ENCODE data around the gene CACNA2D4.

CACNA2D4 gene

GRCh38 chr12:1885599-1886245 lies 32.7 kb downstream of the CACNA2D4 start:
- DNase-seq: no peak

GRCh38 chr12:1885082-1885596 lies 33.3 kb downstream of the CACNA2D4 start:
- no peak for DNase-seq

- no peak for DNase-seq
Observed at GRCh38 chr12:1884651-1885050, 33.8 kb downstream of the CACNA2D4 start.

- DNase-seq: no peak
Observed at GRCh38 chr12:1883513-1883912, 34.9 kb downstream of the CACNA2D4 start.

GRCh38 chr12:1882850-1883470 lies 35.5 kb downstream of the CACNA2D4 start:
- DNase-seq: no peak

GRCh38 chr12:1882405-1882804 lies 36.0 kb downstream of the CACNA2D4 start:
- DNase-seq: no peak

- no peak for DNase-seq
Observed at GRCh38 chr12:1881936-1882335, 36.5 kb downstream of the CACNA2D4 start.

GRCh38 chr12:1881301-1881700 lies 37.2 kb downstream of the CACNA2D4 start:
- DNase-seq: no peak

GRCh38 chr12:1880876-1881275 lies 37.6 kb downstream of the CACNA2D4 start:
- DNase-seq: no peak

- DNase-seq: no peak
Observed at GRCh38 chr12:1880153-1880845, 38.2 kb downstream of the CACNA2D4 start.

GRCh38 chr12:1879633-1880032 lies 38.8 kb downstream of the CACNA2D4 start:
- DNase-seq: no peak

- no peak for DNase-seq
Observed at GRCh38 chr12:1878695-1879094, 39.8 kb downstream of the CACNA2D4 start.

- DNase-seq: no peak
Observed at GRCh38 chr12:1878214-1878613, 40.2 kb downstream of the CACNA2D4 start.

- no peak for DNase-seq
Observed at GRCh38 chr12:1877169-1877878, 41.1 kb downstream of the CACNA2D4 start.

GRCh38 chr12:1876086-1876485 lies 42.4 kb downstream of the CACNA2D4 start:
- no peak for DNase-seq

- DNase-seq: no peak
Observed at GRCh38 chr12:1875608-1876007, 42.8 kb downstream of the CACNA2D4 start.

- DNase-seq: no peak
Observed at GRCh38 chr12:1873531-1874510, 44.6 kb downstream of the CACNA2D4 start.

- no peak for DNase-seq
Observed at GRCh38 chr12:1872448-1872847, 46.0 kb downstream of the CACNA2D4 start.

GRCh38 chr12:1872001-1872400 lies 46.5 kb downstream of the CACNA2D4 start:
- no peak for DNase-seq

- no peak for DNase-seq
Observed at GRCh38 chr12:1870998-1871917, 47.2 kb downstream of the CACNA2D4 start.

- DNase-seq: no peak
Observed at GRCh38 chr12:1870086-1870485, 48.4 kb downstream of the CACNA2D4 start.

All from stimulated activated naive CD4-positive, alpha-beta T cell (primary cell).